Epithelial cell of proximal tubule (primary cell): Measurements from ENCODE around the gene BRF1. TPM values are rescaled to one million over a fixed set of nuclear protein-coding genes. Genes with fewer than 3 reads are reported as not detected.
"Not testable (repeated sequence)": the region's sequence is repeated elsewhere in the genome, so short reads cannot be mapped to it uniquely, and the experiment has no call there.

Source experiments
- DNase-seq: peaks from one replicate; pipeline ENCODE4 v3.0.0-alpha.2; 2011; ENCODE audit warnings: low read depth
- H3K4me3 ChIP-seq: 2 replicates; pipeline ENCODE4 v1.5.1; 2011; ENCODE audit warnings: low read depth, mild to moderate bottlenecking, low read length
- CTCF ChIP-seq: conservative IDR thresholded peaks from 2 replicates; pipeline ENCODE4 v1.5.1; 2012; ENCODE audit warnings: low read depth, mild to moderate bottlenecking, low read length
- total RNA-seq: library from RNA; depleted of rRNA; stranded (reverse); fragments of >200 nt; gene quantifications from 2 replicates; pipeline ENCODE4 v1.2.3, GENCODE V29; 2015

Gene BRF1
- total RNA-seq, 1 donor from 2014 or later, result 23.8 TPM

DNA sequence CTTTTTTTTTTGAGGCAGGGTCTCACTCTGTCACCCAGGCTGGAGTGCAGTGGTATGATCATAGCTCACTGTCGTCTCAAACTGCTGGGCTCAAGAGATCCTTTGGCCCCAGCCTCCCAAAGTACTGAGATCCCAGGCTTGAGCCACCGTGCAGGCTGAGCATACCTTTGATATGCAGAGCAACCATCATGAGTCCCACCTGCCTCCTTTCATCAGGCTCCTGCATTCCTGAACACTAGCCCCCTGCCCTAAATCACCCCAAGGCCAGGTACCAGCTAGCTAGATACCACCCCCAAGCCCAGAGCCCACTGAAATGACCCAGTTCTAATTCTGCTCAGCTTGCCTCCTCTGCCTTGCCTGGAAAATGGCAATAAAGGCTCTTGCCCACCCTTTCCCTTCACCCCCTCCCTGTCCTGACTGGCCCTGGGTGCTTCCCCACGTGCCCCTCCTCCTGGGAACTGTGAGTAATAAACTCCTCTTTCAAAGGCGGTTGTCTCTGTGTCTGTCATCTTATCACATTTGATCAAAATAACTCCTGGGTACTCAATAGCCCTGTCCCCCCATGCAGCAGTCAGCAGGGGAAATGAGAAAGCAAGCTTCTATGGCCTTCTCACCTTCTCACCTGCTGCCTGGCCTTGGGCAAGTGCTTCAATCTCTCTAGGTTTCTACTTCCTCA lies 6.4 kb upstream of the BRF1 start:
- H3K4me3 ChIP-seq, result no peak overlapping the region
- DNase-seq, result no peak
- TF ChIP-seq CTCF, result no peak

GRCh38 chr14:105305791-105306190 lies 5.0 kb upstream of the BRF1 start:
- no peak for DNase-seq
- no peak for TF ChIP-seq CTCF
- no peak overlapping the region for H3K4me3 ChIP-seq

DNA sequence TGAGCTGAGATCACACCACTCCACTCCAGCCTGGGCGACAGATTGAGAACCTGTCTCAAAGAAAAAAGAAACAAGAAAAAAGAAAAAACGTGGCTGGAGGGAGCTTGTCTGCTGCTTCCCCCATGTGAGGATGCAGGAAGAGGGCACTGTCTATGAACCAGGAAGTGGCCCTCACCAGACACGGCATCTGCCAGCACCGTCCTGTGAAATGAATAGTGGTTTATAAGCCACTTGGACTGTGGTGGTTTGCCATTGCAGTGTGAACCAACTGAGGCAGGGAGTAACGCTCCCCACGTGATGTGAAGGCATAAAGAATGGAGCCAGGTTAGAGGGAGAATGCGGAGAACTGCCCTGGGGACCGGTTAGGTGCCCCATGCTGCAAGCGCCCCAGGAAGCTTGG lies 4.5 kb upstream of the BRF1 start:
- no peak for DNase-seq
- no peak overlapping the region for H3K4me3 ChIP-seq

DNA sequence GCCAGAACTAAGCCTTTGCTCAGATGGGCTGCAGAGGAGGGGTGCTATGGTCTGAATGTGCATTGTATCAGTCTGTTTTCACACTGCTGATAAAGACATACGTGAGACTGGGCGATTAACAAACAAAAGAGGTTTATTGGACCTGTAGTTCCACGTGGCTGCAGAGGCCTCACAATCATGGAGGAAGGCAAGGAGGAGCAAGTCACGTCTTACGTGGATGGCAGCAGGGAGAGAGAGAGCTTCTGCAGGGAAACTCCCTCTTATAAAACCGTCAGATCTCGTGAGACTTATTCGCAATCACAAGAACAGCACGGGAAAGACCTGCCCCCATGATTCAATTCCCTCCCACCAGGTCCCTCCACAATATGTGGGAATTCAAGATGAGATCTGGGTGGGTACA lies 3.8 kb upstream of the BRF1 start:
- H3K4me3 ChIP-seq, result no peak overlapping the region
- TF ChIP-seq CTCF, result no peak
- no peak for DNase-seq

More for the DNA sequence above, 4.5 kb upstream of the BRF1 start:
- TF ChIP-seq CTCF, result no peak

GRCh38 chr14:105303949-105304348 lies 3.1 kb upstream of the BRF1 start:
- TF ChIP-seq CTCF, result no peak
- no peak overlapping the region for H3K4me3 ChIP-seq
- DNase-seq, result no peak

GRCh38 chr14:105301915-105302249 lies 1.1 kb upstream of the BRF1 start:
- not testable (repeated sequence) for DNase-seq
- H3K4me3 ChIP-seq, result peak overlapping the region; percentile 75

- H3K4me3 ChIP-seq, result peak overlapping the region; percentile 75
- no peak for TF ChIP-seq CTCF
- DNase-seq, result peak; percentile 29
Measured at GRCh38 chr14:105301103-105301914, 508 bp upstream of the BRF1 start.
